ENCODE results near the gene UTRN. TPM values are rescaled to one million over a fixed set of nuclear protein-coding genes. Genes with fewer than 3 reads are reported as not detected.

Gene UTRN
- total and polyA plus RNA-seq, 2 donors from 2014 or later = 8.3 to 210 TPM

- no peak overlapping the region for H3K4me3 ChIP-seq (ENCODE audit: low read length in 3 of 3)
- no peak for FAIRE-seq
- intact Hi-C loops (cut with DNase I) = no loop called here
- no peaks in the 10 kb centered on the region for H3K4me1 ChIP-seq (ENCODE audit: control insufficient read depth in 2 of 3, insufficient read depth in 2 of 3, low read depth in 1 of 3, low read length in 3 of 3)
- H3K27ac ChIP-seq (ENCODE audit: low read depth in 2 of 2, low read length in 2 of 2) = no peak overlapping the region
- H3K27me3 ChIP-seq (ENCODE audit: control insufficient read depth, insufficient read depth, low read length) = no peaks in the 10 kb centered on the region
- TF ChIP-seq CTCF (IDR thresholded peaks at IDR 0.05; ENCODE audit: borderline replicate concordance, extremely low read depth, insufficient read depth) = no peak
- no peaks in the 10 kb centered on the region for H3K9me3 ChIP-seq (ENCODE audit: control insufficient read depth in 2 of 3, insufficient read depth in 1 of 3, low read length in 3 of 3)
- H3K9ac ChIP-seq (ENCODE audit: low read length in 3 of 3) = no peak overlapping the region
- no peak for DNase-seq
- no peaks in the 10 kb centered on the region for H3K36me3 ChIP-seq (ENCODE audit: control insufficient read depth in 2 of 3, insufficient read depth in 3 of 3, low read length in 3 of 3)
Measured at GRCh38 chr6:144279484-144280150, 5.5 kb upstream of the UTRN start.

- TF ChIP-seq CTCF (IDR thresholded peaks at IDR 0.05; ENCODE audit: borderline replicate concordance, extremely low read depth, insufficient read depth) = no peak
- Histone ChIP-seq H3K4me3 (ENCODE audit: low read length in 3 of 3) (peak overlapping the region; percentile 69 to 93 (median 73)), H3K9ac (ENCODE audit: low read length in 3 of 3) (peak overlapping the region in 2 of 3 donors; percentile 52 to 61), H3K27ac (ENCODE audit: low read depth in 2 of 2, low read length in 2 of 2) (no peak overlapping the region), H3K27me3 (ENCODE audit: control insufficient read depth, insufficient read depth, low read length) (no peaks in the 10 kb centered on the region), H3K36me3 (ENCODE audit: control insufficient read depth in 2 of 3, insufficient read depth in 3 of 3, low read length in 3 of 3) (no peaks in the 10 kb centered on the region), H3K9me3 (ENCODE audit: control insufficient read depth in 2 of 3, insufficient read depth in 1 of 3, low read length in 3 of 3) (no peaks in the 10 kb centered on the region), H3K4me1 (ENCODE audit: control insufficient read depth in 2 of 3, insufficient read depth in 2 of 3, low read depth in 1 of 3, low read length in 3 of 3) (no peaks in the 10 kb centered on the region)
- intact Hi-C loops (cut with DNase I) = no loop called here
- FAIRE-seq (no peak), DNase-seq (peak in 3 of 5 donors; percentile 14 to 75 (median 62))
Measured at GRCh38 chr6:144283646-144284477, 1.3 kb upstream of the UTRN start.

DNA sequence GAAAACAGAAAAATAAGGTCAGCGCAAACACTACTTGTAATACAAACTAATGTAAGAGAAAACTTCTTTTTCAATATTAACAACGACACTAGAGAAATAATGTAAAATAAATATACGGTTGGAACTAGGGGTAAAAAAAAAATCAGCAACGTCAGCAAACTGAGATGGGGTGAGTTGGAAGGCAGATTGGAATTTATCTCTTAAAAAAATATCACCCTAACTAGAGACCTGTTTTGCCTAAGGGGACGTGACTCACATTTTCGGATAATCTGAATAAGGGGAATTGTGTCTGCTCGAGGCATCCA, 705 bp upstream of the UTRN start:
- no peak for DNase-seq
- TF ChIP-seq CTCF (IDR thresholded peaks at IDR 0.05; ENCODE audit: borderline replicate concordance, extremely low read depth, insufficient read depth) = no peak
- Histone ChIP-seq H3K4me3 (ENCODE audit: low read length in 3 of 3) (peak overlapping the region; percentile 69 to 93 (median 73)), H3K36me3 (ENCODE audit: control insufficient read depth in 2 of 3, insufficient read depth in 3 of 3, low read length in 3 of 3) (no peaks in the 10 kb centered on the region), H3K27me3 (ENCODE audit: control insufficient read depth, insufficient read depth, low read length) (no peaks in the 10 kb centered on the region), H3K4me1 (ENCODE audit: control insufficient read depth in 2 of 3, insufficient read depth in 2 of 3, low read depth in 1 of 3, low read length in 3 of 3) (no peaks in the 10 kb centered on the region), H3K9ac (ENCODE audit: low read length in 3 of 3) (peak overlapping the region in 2 of 3 donors; percentile 52 to 61), H3K27ac (ENCODE audit: low read depth in 2 of 2, low read length in 2 of 2) (peak overlapping the region; percentile 85 to 92), H3K9me3 (ENCODE audit: control insufficient read depth in 2 of 3, insufficient read depth in 1 of 3, low read length in 3 of 3) (no peaks in the 10 kb centered on the region)
- intact Hi-C loops (cut with DNase I) = no loop called here
- FAIRE-seq = no peak

Data from kidney (tissue), 14 donors.